ENCODE results near the gene PSEN1.

Gene PSEN1

GRCh38 chr14:73269729-73270531 is 133.6 kb downstream of the PSEN1 start:
- DNase-seq (ENCODE audit: low read depth): no peak
- H3K4me3 ChIP-seq (ENCODE audit: control insufficient read depth, low read depth, low read length): peak overlapping the region; percentile 1
- TF ChIP-seq, protein P1, sequence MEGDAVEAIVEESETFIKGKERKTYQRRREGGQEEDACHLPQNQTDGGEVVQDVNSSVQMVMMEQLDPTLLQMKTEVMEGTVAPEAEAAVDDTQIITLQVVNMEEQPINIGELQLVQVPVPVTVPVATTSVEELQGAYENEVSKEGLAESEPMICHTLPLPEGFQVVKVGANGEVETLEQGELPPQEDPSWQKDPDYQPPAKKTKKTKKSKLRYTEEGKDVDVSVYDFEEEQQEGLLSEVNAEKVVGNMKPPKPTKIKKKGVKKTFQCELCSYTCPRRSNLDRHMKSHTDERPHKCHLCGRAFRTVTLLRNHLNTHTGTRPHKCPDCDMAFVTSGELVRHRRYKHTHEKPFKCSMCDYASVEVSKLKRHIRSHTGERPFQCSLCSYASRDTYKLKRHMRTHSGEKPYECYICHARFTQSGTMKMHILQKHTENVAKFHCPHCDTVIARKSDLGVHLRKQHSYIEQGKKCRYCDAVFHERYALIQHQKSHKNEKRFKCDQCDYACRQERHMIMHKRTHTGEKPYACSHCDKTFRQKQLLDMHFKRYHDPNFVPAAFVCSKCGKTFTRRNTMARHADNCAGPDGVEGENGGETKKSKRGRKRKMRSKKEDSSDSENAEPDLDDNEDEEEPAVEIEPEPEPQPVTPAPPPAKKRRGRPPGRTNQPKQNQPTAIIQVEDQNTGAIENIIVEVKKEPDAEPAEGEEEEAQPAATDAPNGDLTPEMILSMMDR (IDR thresholded peaks at IDR 0.05; ENCODE audit: control insufficient read depth, insufficient read depth, low read depth, low read length, missing control alignments): no peak

- TF ChIP-seq, protein P1 (IDR thresholded peaks at IDR 0.05; ENCODE audit: control insufficient read depth, insufficient read depth, low read depth, low read length, missing control alignments): no peak
- H3K4me3 ChIP-seq (ENCODE audit: control insufficient read depth, low read depth, low read length): no peak overlapping the region
- no peak for DNase-seq (ENCODE audit: low read depth)
Measured at GRCh38 chr14:73272393-73272792, 136.1 kb downstream of the PSEN1 start.
